Memory B cell (primary cell): Measurements from ENCODE around the gene SKA1.
"Not testable (repeated sequence)": the region's sequence is repeated elsewhere in the genome, so short reads cannot be mapped to it uniquely, and the experiment has no call there.

Experiments used
- ATAC-seq: fragments of 150-1000 bp; cut with Tn5 transposase; 2 replicates; pipeline ENCODE4 v1.10.0; 2021; ENCODE audit warnings: low read depth, mild to moderate bottlenecking, moderate library complexity
- DNase-seq, 2 donors: peaks; one replicate each; pipeline ENCODE4 v3.0.0; 2022; ENCODE audit warnings: low spot score in 2 of 2
- H3K27ac Mint-ChIP-seq: one replicate; pipeline ENCODE4 v1.8.0; 2022; ENCODE audit warnings: mild to moderate bottlenecking, moderate library complexity, mixed read lengths
- H3K27me3 Mint-ChIP-seq: one replicate; pipeline ENCODE4 v1.8.0; 2022; ENCODE audit warnings: mixed read lengths
- H3K36me3 Mint-ChIP-seq: one replicate; pipeline ENCODE4 v1.8.0; 2022; ENCODE audit warnings: mild to moderate bottlenecking, mixed read lengths
- H3K4me1 Mint-ChIP-seq: one replicate; pipeline ENCODE4 v1.8.0; 2022; ENCODE audit warnings: mixed read lengths
- H3K4me3 Mint-ChIP-seq: one replicate; pipeline ENCODE4 v1.8.0; 2022; ENCODE audit warnings: mild to moderate bottlenecking, moderate library complexity, mixed read lengths
- H3K9me3 Mint-ChIP-seq: one replicate; pipeline ENCODE4 v1.8.0; 2022; ENCODE audit warnings: mixed read lengths

SKA1 gene

DNA sequence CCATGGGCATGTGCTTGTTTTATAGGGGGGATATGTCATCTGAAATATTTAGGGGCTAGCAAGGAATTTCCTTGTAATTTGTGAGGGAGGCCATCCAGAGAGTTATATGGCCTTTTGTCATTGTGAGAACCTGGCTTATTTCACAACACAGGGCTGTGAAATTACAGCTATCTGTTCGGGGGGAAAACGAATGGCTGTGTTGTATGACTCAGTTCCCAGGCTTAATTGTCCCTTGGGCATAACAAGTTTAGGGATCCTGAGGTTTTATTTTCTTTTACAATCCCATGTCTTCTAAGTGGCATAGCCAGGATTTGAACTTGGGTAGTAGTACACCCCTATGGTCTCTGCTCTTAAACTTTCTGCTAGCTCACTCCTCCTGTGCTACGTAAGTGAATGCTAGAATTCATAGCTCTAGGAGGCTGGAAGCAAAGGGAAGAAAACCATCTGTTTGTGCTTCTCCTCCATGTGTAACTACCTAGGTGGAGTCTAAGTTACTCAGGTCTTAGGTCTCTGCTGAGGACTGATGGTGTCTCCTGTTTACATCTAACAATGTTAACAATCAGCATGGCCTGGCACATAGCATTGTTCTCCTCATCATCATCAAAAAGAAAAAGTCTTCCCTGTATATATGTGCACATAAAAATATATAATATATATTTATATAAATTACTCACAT is 53.8 kb downstream of the SKA1 start:
- DNase-seq: no peak
- Mint-ChIP-seq H3K4me1 (no peaks in the 10 kb centered on the region), H3K4me3 (no peak overlapping the region), H3K36me3 (no peaks in the 10 kb centered on the region), H3K9me3 (peaks cover 2% of the 10 kb centered on the region), H3K27ac (no peak overlapping the region), H3K27me3 (peaks cover 9% of the 10 kb centered on the region)
- ATAC-seq: no peak

DNA sequence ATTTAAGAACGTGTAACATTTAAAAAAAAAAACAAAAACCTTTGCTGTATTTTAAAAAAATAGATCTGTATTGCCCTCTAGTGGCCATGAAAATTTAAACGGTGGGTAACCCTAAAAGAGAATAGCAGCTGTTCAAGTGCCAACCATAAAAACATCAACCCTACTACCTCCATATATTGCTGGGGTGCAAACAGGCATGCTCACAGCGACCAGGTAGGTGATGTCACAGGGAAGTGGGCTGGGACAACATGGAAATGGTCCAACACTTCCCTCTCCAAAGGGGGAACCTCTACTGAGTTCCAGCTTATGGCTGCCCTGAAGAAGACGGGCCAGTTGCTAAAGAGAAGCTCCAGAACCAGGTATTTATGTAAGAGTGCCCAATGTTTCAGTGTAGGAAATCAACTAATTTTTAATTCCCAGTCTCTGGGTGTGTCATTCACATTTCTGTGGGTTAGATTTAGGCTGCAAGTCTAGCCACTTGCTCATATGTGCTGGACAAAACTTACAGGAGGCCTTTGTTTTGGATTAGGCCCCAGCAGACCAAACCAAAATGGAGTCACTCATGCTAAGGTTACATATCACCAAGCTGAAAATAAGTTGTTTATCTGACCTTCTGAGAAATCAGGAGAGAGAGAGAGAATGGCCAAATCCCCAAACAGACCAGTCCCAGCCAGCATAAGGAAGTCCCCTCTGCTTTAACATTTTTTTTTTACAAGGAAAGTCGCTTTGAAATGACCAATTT is 54.5 kb downstream of the SKA1 start:
- Mint-ChIP-seq H3K27ac (no peak overlapping the region), H3K9me3 (peaks cover 2% of the 10 kb centered on the region), H3K4me1 (no peaks in the 10 kb centered on the region), H3K27me3 (peaks cover 7% of the 10 kb centered on the region), H3K4me3 (no peak overlapping the region), H3K36me3 (no peaks in the 10 kb centered on the region)
- DNase-seq (peak; percentile 16 to 35), ATAC-seq (no peak)

DNA sequence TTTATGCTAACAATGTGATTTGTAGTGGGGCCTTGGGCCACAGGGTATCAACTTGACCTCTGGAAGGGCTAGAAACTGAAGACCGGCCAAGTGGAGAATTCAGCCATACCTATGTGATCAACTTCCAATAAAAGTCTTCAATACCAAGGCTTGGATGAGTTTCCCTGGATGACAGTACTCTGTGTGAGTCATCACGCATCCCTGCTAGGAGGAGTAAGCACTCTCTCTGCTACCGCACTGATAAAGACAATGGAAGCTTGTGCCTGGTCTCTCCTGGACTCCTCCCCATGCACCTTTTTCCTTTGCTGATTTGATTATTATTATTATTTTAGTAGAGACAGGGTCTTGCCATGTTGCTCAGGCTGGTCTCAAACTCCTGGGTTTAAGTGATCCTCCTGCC is 58.1 kb downstream of the SKA1 start:
- ATAC-seq (no peak), DNase-seq (no peak)
- peaks cover 3% of the 10 kb centered on the region for H3K9me3 Mint-ChIP-seq
- no peak overlapping the region for H3K27ac Mint-ChIP-seq
- H3K4me1 Mint-ChIP-seq: no peaks in the 10 kb centered on the region
- peaks cover 11% of the 10 kb centered on the region for H3K27me3 Mint-ChIP-seq
- H3K4me3 Mint-ChIP-seq: no peak overlapping the region
- no peaks in the 10 kb centered on the region for H3K36me3 Mint-ChIP-seq

DNA sequence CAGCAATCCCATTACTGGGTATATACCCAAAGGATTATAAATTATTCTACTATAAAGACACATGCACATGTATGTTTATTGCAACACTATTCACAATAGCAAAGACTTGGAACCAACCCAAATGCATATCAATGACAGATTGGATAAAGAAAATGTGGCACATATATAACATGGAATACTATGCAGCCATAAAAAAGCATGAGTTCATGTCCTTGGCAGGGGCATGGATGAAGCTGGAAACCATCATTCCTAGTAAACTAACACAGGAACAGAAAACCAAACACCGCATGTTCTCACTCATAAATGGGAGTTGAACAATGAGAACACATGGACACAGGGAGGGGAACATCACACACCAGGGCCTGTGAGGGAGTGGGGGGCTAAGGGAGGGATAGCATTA is 61.9 kb downstream of the SKA1 start:
- not testable (repeated sequence) for H3K9me3 Mint-ChIP-seq, H3K4me1 Mint-ChIP-seq, H3K27me3 Mint-ChIP-seq, H3K27ac Mint-ChIP-seq, DNase-seq, H3K4me3 Mint-ChIP-seq, ATAC-seq, H3K36me3 Mint-ChIP-seq

DNA sequence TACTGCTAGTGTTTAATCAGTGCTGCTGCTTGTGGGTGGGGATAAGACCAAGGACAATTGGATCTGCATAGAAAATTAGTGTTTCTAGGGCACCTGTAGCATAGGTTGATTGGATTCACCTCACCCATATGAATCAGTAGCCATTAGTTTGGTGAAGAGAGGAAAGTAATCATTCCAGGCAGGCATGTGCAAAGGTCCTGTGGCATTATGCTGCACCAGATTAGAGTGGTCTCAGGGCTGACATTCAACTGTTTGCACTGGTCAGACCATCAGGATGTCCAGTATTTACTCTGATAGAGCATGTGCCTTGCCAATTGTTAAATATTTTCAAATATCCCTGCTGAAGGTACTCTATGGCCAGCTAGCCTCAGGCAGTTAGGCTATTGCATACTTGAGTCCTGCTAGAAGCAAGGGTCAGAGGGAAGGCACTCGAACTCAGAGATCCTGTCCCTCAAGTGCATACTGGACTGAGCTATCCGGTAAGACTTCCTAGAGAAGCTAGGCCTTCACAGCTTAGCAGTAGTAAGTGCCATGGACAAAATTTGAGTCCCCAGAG is 64.7 kb downstream of the SKA1 start:
- H3K9me3 Mint-ChIP-seq: peaks cover 6% of the 10 kb centered on the region
- H3K36me3 Mint-ChIP-seq: peaks cover 1% of the 10 kb centered on the region
- no peak for ATAC-seq
- no peak for DNase-seq
- peaks cover 4% of the 10 kb centered on the region for H3K27me3 Mint-ChIP-seq
- no peaks in the 10 kb centered on the region for H3K4me1 Mint-ChIP-seq
- no peak overlapping the region for H3K27ac Mint-ChIP-seq
- H3K4me3 Mint-ChIP-seq: no peak overlapping the region

DNA sequence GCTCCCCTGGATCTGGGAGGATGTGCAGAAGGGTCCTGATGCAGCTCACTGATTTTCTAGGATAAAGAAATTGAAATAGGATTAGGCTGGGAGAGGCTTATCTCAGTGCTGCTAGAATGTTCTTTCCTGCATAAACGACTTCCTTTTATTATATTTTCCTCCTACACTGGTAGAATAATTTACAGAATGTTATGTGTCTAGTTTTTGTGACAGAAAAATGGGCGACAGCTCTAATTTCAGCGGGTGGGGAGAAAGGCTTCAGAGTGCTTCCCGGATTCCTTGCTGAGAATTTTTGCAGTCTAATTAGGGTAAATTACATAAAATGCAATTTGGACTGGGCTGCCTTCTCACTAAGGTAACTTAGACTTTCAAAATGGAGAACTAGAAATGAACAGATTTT is 66.2 kb downstream of the SKA1 start:
- no peak for ATAC-seq
- no peak for DNase-seq
- no peak overlapping the region for H3K27ac Mint-ChIP-seq
- H3K9me3 Mint-ChIP-seq: peaks cover 11% of the 10 kb centered on the region
- H3K36me3 Mint-ChIP-seq: peaks cover 5% of the 10 kb centered on the region
- H3K4me1 Mint-ChIP-seq: no peaks in the 10 kb centered on the region
- H3K27me3 Mint-ChIP-seq: peaks cover 2% of the 10 kb centered on the region
- no peak overlapping the region for H3K4me3 Mint-ChIP-seq

DNA sequence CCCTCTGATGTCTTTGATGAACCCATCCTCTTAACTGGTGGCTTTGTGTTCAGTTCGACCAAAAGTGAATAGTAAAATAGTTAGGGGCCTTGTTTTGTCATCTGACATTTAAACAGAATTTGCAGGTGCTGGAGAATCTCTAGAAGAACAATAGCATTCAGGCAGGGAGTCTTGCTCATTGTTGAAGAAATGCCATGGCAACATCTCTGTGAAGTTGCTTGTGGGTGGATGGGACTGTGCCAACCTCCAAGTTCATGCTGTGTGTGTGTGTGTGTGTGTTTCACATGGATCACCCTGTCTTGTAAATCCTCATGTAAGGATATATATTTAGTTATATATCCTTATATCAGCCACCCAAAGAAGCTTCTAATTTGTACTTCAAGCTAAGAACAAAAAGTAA is 66.7 kb downstream of the SKA1 start:
- ATAC-seq (no peak), DNase-seq (no peak)
- Mint-ChIP-seq H3K27ac (no peak overlapping the region), H3K4me3 (no peak overlapping the region), H3K9me3 (peaks cover 8% of the 10 kb centered on the region), H3K4me1 (no peaks in the 10 kb centered on the region), H3K27me3 (peaks cover 5% of the 10 kb centered on the region), H3K36me3 (peaks cover 5% of the 10 kb centered on the region)
